GM13977 (cell line): Measurements from ENCODE around the gene ABLIM3.
A peak's percentile ranks its signal among the peaks of the same experiment; 100 is the strongest.

Experiments used
- DNase-seq: peaks from one replicate; pipeline ENCODE4 v3.0.0; 2012; ENCODE audit warnings: low spot score
- in situ Hi-C: fragments of 300-500 bp; cut with MboI; formaldehyde crosslinking; loops from one replicate; pipeline ENCODE4 v1.12.0; 2022; ENCODE audit warnings: low sequenced_read_pairs, low pct_unique_long_range_greater_than_20kb, mixed read lengths, inconsistent platforms; ENCODE audit not compliant: unreplicated experiment
- TF ChIP-seq, protein P1 (sequence below): IDR thresholded peaks from 2 replicates; pipeline ENCODE4 v1.5.1; 2012; ENCODE audit warnings: mild to moderate bottlenecking, control low read depth; ENCODE audit not compliant: insufficient read depth; ENCODE audit errors: extremely low read depth, missing control alignments

The ABLIM3 gene

DNA sequence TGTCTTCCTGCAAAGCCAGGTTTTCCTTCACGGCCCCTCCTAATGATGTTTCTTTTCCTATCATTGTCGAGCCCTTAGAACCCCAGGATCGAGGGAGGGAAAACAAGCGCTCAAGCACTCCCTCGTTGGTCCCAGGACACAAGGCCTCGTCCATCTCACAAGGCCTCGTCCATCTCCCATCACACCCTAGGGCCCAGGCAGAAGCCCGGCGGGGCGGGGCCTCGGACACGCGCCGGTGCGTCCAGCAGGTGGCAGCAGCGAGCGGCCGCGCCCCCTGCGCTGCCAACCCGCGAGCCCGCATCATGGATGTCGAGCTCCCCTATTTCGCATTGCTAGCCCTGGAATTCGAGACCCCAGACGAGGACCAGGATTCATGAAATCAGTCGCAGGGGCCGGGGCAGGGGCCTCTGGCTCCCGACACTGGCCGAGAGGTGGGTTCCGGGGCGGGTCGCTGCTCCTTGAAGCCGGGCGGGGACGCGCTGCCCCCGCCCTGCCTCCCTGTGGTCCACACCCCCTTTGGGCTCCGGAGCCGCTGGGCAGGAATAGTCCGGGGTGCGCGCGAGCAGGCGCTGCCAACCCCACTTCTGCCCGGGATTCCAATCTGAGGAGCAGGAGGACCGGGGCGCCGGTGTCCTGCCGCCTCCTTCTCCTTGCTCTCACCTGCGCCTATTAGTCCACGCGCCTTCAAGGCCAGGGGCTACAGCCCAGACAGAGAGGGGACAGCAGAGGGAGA, at the start of gene ABLIM3:
ABLIM3 (plus strand) TSS at position 270 of the 733 bp plus-strand sequence. CDS start 603 bp downstream, outside the sequence.
- TF ChIP-seq, protein P1, sequence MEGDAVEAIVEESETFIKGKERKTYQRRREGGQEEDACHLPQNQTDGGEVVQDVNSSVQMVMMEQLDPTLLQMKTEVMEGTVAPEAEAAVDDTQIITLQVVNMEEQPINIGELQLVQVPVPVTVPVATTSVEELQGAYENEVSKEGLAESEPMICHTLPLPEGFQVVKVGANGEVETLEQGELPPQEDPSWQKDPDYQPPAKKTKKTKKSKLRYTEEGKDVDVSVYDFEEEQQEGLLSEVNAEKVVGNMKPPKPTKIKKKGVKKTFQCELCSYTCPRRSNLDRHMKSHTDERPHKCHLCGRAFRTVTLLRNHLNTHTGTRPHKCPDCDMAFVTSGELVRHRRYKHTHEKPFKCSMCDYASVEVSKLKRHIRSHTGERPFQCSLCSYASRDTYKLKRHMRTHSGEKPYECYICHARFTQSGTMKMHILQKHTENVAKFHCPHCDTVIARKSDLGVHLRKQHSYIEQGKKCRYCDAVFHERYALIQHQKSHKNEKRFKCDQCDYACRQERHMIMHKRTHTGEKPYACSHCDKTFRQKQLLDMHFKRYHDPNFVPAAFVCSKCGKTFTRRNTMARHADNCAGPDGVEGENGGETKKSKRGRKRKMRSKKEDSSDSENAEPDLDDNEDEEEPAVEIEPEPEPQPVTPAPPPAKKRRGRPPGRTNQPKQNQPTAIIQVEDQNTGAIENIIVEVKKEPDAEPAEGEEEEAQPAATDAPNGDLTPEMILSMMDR: peak; percentile 93
- in situ Hi-C loops: no loop called here
- DNase-seq: peak; percentile 86

DNA sequence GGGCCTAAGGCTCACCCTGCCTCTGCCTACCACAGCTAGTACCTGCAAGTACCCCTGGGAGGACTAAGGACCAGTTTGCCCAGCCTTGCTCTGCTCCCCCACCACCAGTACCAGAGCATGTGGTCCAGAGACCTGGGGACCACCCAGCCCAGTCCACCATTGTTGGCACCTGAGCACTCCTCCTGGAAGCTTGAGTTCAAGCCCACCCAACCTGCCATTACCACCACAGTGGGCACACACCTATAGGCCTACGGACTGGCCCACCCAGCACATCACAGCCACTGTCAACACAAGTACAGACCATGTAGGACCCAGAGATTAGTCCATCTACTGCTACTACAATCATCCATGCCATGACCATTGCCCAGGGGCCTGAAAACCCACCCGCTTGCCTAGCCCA, 47.7 kb upstream of the ABLIM3 start:
- in situ Hi-C loops: no loop called here
- no peak for DNase-seq
- TF ChIP-seq, protein P1: no peak

DNA sequence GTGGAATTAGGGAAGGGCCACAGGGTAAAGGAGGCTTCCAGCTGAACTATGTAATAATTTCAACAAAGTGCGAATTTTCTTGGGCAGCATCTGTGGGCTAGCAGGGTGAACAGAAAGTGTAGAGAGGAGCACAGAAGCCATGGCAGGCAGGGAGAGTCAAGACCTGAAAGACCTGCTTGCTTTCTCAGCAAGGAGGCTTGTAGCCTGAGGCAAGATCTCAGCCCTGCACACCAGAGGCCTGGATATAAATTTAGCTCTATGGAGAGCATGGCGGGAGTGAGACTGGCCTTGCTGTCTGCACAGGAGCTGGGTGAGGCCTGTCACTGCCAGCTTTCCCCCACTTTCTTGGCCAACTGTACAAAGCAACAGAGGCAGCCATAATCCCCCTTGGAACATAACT, 46.3 kb upstream of the ABLIM3 start:
- TF ChIP-seq, protein P1: no peak
- in situ Hi-C loops: no loop called here
- no peak for DNase-seq

DNA sequence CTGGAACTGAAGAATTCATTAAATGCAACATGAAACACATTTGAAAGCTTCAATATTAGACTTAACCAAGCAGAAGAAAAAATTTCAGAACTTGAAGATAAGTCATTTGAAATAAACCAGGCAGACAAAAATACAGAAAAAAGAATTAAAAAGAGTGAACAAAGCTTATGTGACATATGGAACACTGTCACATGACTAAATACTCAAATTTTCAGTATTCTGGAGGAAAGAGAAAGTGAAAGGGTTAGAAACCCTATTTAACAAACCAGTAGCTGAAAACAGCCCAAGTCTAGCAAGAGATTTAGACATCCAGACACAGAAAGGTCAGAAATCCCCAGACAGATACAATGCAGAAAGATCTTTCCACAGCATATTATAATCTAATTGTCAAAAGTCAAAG, 41.4 kb upstream of the ABLIM3 start:
- TF ChIP-seq, protein P1: no peak
- in situ Hi-C loops: no loop called here
- DNase-seq: no peak

DNA sequence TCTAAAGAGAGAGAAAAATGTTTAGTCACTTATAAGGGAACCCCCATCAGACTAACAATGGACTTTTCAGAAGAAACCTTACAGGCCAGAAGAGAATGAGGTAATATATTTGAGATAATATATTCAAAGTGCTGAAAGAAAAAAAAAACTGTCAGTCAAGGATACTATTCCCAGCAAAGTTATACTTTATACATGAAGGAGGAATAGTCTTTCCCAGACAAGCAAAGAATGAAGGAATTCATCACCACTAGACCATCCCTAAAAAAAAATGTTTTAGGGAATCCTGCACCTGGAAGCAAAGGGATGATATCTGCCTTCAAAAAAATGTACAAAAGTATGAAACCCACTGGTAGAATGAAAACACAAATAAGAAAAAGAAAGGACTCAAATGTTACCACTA, 41.0 kb upstream of the ABLIM3 start:
- in situ Hi-C loops: no loop called here
- TF ChIP-seq, protein P1: no peak
- no peak for DNase-seq

DNA sequence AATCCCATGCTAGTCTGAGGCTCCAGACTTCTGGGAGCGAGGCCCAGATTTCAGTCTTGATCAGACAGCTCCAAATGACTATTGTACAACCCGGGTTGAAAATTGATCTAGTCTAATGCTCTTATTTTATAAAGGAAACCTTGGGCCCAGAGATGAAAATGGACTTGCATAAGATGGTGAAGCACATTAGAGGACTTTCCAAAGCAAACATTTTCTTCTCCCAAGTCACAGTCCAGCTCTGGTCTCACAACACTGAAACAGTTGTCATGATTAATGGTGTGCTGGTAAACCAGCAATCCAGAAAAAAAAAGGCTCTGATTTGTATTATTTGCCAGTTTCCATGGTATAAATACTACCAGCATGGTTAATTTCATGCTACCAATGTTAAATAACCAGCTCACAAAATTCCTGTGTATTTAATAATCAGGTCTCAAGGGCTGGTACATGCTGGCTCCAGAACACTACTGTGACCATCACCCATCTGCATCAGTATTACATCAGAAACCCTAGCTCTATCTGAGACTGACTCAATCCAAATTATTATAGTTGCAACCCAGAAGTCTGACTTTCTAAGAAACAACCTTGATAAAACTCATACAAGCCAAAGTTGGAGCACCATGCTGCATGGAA, 32.5 kb upstream of the ABLIM3 start:
- DNase-seq: no peak
- TF ChIP-seq, protein P1: no peak
- in situ Hi-C loops: no loop called here
